ENCODE results near the gene TSHR. TPM values are rescaled to one million over a fixed set of nuclear protein-coding genes. Genes with fewer than 3 reads are reported as not detected.

Gene TSHR
- total RNA-seq, 2 donors from 2014 or later, result 0.58 TPM; not detected in 1

- H3K27ac Mint-ChIP-seq, result no peak overlapping the region
- H3K36me3 Mint-ChIP-seq (ENCODE audit: low read depth), result no peaks in the 10 kb centered on the region
- no peaks in the 10 kb centered on the region for H3K9me3 ChIP-seq (ENCODE audit: control insufficient read depth, low read length)
- H3K9me3 Mint-ChIP-seq, result no peaks in the 10 kb centered on the region
- DNase-seq, result no peak
- 88 to 96% methylated on average over 4 to 6 of the region's 6 CpGs for WGBS, 2 experiments (ENCODE audit: insufficient coverage in 1 of 2, insufficient read length in 1 of 2)
- no peaks in the 10 kb centered on the region for H3K36me3 ChIP-seq (ENCODE audit: control insufficient read depth, insufficient read depth, low read length)
- H3K4me3 Mint-ChIP-seq, result no peak overlapping the region
- peaks cover 8% of the 10 kb centered on the region for H3K4me1 ChIP-seq (ENCODE audit: control insufficient read depth, insufficient read depth, low read length)
- H3K27ac ChIP-seq (ENCODE audit: low read depth, low read length), result no peak overlapping the region
- TF ChIP-seq, protein P1, sequence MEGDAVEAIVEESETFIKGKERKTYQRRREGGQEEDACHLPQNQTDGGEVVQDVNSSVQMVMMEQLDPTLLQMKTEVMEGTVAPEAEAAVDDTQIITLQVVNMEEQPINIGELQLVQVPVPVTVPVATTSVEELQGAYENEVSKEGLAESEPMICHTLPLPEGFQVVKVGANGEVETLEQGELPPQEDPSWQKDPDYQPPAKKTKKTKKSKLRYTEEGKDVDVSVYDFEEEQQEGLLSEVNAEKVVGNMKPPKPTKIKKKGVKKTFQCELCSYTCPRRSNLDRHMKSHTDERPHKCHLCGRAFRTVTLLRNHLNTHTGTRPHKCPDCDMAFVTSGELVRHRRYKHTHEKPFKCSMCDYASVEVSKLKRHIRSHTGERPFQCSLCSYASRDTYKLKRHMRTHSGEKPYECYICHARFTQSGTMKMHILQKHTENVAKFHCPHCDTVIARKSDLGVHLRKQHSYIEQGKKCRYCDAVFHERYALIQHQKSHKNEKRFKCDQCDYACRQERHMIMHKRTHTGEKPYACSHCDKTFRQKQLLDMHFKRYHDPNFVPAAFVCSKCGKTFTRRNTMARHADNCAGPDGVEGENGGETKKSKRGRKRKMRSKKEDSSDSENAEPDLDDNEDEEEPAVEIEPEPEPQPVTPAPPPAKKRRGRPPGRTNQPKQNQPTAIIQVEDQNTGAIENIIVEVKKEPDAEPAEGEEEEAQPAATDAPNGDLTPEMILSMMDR (conservative IDR thresholded peaks at IDR 0.05), result no peak
- H3K27me3 Mint-ChIP-seq (ENCODE audit: insufficient read depth), result peaks cover 8% of the 10 kb centered on the region
- H3K4me3 ChIP-seq (ENCODE audit: low read length), result no peak overlapping the region
- H3K9ac ChIP-seq (ENCODE audit: extremely low read depth, low read length, poor library complexity, severe bottlenecking), result no peak overlapping the region
- peaks cover 10% of the 10 kb centered on the region for H3K27me3 ChIP-seq (ENCODE audit: control insufficient read depth, insufficient read depth, low read length, poor library complexity, severe bottlenecking)
- H3K4me1 Mint-ChIP-seq, result peaks cover 22% of the 10 kb centered on the region
Measured at GRCh38 chr14:81001447-81001846, 46.0 kb downstream of the TSHR start.

- Histone ChIP-seq H3K9ac (ENCODE audit: extremely low read depth, low read length, poor library complexity, severe bottlenecking) (no peak overlapping the region), H3K36me3 (ENCODE audit: control insufficient read depth, insufficient read depth, low read length) (no peaks in the 10 kb centered on the region), H3K27ac (ENCODE audit: low read depth, low read length) (no peak overlapping the region), H3K4me3 (ENCODE audit: low read length) (no peak overlapping the region), H3K9me3 (ENCODE audit: control insufficient read depth, low read length) (no peaks in the 10 kb centered on the region), H3K4me1 (ENCODE audit: control insufficient read depth, insufficient read depth, low read length) (peaks cover 8% of the 10 kb centered on the region), H3K27me3 (ENCODE audit: control insufficient read depth, insufficient read depth, low read length, poor library complexity, severe bottlenecking) (peaks cover 10% of the 10 kb centered on the region)
- Mint-ChIP-seq H3K9me3 (no peaks in the 10 kb centered on the region), H3K36me3 (ENCODE audit: low read depth) (no peaks in the 10 kb centered on the region), H3K4me1 (peaks cover 22% of the 10 kb centered on the region), H3K4me3 (no peak overlapping the region), H3K27me3 (ENCODE audit: insufficient read depth) (peaks cover 5% of the 10 kb centered on the region), H3K27ac (no peak overlapping the region)
- TF ChIP-seq, protein P1 (conservative IDR thresholded peaks at IDR 0.05), result no peak
- WGBS, 2 experiments (ENCODE audit: insufficient coverage in 1 of 2, insufficient read length in 1 of 2), result 94% methylated on average over 1 of the region's 1 CpG; no CpG with 5 or more reads in 1 of the 2 experiments
- DNase-seq, result no peak
Measured at GRCh38 chr14:81004575-81004974, 49.2 kb downstream of the TSHR start.

- WGBS, 2 experiments (ENCODE audit: insufficient coverage in 1 of 2, insufficient read length in 1 of 2), result 94 to 95% methylated on average over 6 to 7 of the region's 8 CpGs
- H3K27me3 ChIP-seq (ENCODE audit: control insufficient read depth, insufficient read depth, low read length, poor library complexity, severe bottlenecking), result peaks cover 9% of the 10 kb centered on the region
- TF ChIP-seq, protein P1 (conservative IDR thresholded peaks at IDR 0.05), result no peak
- Mint-ChIP-seq H3K27ac (no peak overlapping the region), H3K9me3 (no peaks in the 10 kb centered on the region), H3K4me1 (peaks cover 22% of the 10 kb centered on the region), H3K4me3 (no peak overlapping the region), H3K36me3 (ENCODE audit: low read depth) (no peaks in the 10 kb centered on the region), H3K27me3 (ENCODE audit: insufficient read depth) (peaks cover 5% of the 10 kb centered on the region)
- H3K4me1 ChIP-seq (ENCODE audit: control insufficient read depth, insufficient read depth, low read length), result peaks cover 8% of the 10 kb centered on the region
- no peak for DNase-seq
- H3K4me3 ChIP-seq (ENCODE audit: low read length), result no peak overlapping the region
- no peaks in the 10 kb centered on the region for H3K36me3 ChIP-seq (ENCODE audit: control insufficient read depth, insufficient read depth, low read length)
- no peaks in the 10 kb centered on the region for H3K9me3 ChIP-seq (ENCODE audit: control insufficient read depth, low read length)
- no peak overlapping the region for H3K27ac ChIP-seq (ENCODE audit: low read depth, low read length)
- H3K9ac ChIP-seq (ENCODE audit: extremely low read depth, low read length, poor library complexity, severe bottlenecking), result no peak overlapping the region
Measured at GRCh38 chr14:81005540-81006228, 50.3 kb downstream of the TSHR start.

Data from endodermal cell (in vitro differentiated cells).